HG02759 (cell line): ENCODE results near the gene CSNK1G3.
A peak's percentile ranks its signal among the peaks of the same experiment; 100 is the strongest.

Source experiments
- ATAC-seq: cut with Tn5 transposase; IDR thresholded peaks from one replicate; pipeline ENCODE4 v1.9.1; 2021; ENCODE audit warnings: mild to moderate bottlenecking, moderate library complexity; ENCODE audit not compliant: unreplicated experiment

Gene CSNK1G3

DNA sequence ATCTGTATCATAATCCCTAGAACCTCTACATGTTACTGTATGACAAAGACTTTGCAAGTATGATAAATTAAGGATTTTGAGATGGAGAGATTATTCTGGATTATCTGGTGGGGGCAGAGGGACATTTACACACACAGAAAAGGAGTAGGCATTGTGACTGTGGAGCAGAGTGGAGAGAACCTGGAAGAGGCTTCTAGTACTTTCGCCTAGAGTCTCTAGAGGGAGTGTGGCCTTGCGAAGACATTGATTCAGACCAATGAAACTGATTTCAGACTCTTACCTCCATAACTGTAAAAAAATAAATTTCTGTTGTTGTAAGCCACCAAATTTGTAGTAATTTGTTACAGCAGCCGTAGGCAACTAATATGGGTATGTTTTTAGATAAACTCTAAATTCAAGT, 45.9 kb downstream of the CSNK1G3 start:
- no peak for ATAC-seq

DNA sequence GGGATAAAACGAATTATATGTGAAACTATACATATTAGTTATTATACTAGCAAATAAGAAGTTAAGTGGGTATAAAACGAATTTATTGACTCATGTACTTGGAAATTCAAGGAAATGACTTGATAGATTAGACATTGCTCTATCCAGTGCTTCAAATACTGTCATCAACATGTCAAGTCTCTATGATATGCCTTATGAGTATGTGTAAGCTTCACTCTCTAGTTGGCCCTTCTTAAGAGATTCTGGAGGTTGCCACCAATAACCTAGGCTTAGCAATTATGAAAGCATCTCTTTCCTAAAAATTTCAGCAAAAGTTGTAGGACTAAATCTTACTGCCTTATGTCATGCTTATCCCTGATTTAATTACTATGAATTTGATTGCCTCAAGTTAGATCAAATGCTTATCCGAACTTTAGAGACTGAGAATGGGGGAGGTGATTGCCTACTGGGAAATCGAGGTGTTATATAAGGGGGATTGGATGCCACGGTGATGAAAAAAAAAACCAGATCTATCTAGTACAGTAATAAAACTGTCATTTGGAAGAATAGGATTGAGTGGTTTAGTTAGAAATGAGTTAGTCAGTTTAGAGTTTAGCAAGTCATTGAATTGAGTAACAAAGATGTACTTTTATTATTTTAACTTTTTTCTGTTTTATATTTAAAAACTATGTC, 46.9 kb downstream of the CSNK1G3 start:
- no peak for ATAC-seq

GRCh38 chr5:123559434-123559775, 47.4 kb downstream of the CSNK1G3 start:
- ATAC-seq = no peak

GRCh38 chr5:123561230-123561629, 49.3 kb downstream of the CSNK1G3 start:
- ATAC-seq = no peak

DNA sequence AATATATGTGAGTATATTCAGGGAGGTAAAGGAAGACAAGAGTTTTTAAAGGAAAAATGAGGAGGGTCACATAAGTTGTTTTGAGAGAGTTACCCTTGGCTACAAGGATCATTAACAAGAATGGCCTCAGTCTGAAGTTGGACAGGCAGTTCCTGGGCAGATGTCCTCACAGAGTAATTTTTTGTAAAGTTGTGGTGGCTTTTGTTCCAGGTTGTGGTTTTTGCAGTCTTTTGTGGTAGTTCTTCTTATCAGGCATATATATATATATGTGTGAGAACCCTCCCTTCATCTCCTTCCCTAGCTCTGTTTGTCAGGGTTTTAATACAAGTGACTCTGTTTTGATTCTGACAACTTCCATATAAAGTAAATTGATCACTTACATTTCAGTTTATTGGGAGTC, 60.0 kb downstream of the CSNK1G3 start:
- ATAC-seq = peak; percentile 42

DNA sequence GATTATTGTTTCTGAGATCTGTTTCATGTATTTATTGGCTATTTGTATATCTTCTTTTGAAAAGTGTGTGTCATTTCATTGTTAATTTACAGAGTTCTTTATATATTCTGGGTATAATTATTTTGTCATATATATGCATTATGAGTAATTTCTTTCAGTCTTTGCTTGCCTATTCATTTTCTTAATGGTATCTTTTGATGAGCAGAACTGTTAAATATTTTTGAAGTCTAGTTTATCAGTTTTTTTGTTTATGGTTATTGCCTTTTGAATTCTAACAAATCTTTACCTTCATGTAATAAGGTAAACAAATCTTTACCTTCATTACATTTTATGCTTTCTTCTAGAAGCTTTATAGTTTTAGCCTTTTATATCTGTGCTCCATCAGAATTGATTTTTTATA, 66.4 kb downstream of the CSNK1G3 start:
- no peak for ATAC-seq

DNA sequence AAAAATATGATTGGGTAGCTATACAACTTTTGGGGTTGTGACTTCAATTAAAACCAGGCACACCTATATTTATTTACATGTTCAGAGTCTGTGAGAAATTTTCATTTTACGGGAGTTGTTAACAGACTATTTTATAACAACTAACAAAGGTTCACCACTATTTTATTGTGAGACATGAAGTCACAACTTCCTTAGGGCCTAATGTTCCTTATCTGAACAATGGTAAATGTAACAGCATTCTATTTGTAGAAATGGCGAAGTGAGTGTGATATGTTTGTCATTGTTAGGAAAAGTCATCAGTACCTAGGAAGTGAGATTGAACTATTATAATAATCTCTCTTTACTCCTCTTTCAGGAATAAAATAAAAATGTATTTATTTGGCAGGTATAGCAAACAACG, 67.4 kb downstream of the CSNK1G3 start:
- no peak for ATAC-seq

DNA sequence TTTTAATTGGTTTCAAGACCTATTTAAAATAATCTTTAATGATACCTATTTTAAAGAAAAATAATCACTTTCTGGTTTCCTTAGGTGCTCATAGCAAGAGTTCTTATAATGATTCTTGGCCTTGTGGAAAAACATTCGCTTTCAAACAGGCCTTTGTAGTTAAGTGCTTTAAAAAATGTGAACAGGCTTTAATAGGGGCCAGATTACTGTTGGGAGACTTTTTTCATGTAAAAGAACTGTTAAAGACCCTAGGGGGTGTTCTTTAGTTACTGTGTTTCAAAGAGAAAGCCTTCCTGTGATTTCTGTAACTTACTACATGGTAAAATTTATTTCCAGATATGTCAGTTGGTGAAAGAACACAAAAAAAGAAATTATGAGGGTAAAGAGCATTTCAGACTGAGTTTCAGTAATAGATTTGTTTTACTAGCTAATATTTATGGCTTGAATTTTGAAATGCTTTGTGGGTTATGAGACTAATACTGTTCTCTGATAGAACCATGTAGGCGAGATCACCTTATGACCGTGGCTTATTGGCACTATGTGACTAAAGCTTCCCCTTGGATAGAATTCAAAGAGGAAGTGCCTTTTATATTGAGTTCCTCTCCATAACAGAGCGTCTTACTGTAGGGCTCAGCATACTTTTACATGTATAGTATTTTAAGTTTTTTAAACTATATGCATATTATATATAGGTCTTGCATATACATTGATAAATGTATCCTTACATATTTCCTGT, 70.7 kb downstream of the CSNK1G3 start:
- peak; percentile 59 for ATAC-seq

- ATAC-seq = no peak
Measured at GRCh38 chr5:123585871-123586270, 73.9 kb downstream of the CSNK1G3 start.

- no peak for ATAC-seq
Measured at GRCh38 chr5:123594434-123594833, 82.5 kb downstream of the CSNK1G3 start.

DNA sequence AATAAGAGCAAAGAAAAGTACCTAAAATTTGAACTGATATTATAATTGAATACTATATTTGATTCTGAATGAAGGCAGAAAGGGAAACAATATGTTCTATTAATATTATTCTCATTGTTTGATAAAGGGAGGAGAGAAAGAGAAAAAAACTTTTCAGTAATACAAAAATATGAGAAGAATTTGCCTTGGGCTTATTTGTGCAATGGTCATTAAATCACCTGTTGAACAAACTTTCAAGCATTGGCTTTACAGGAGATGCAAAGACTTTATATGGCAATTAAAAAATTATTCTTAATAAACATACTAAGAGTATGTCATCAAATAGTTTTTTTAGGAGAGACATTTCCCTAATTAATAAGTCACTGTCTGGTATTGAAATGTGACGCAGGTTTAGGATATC, 85.0 kb downstream of the CSNK1G3 start:
- no peak for ATAC-seq

GRCh38 chr5:123598028-123598689, 86.2 kb downstream of the CSNK1G3 start:
- peak; percentile 63 for ATAC-seq

- ATAC-seq = no peak
Measured at GRCh38 chr5:123599171-123599570, 87.2 kb downstream of the CSNK1G3 start.

GRCh38 chr5:123601610-123602009, 89.6 kb downstream of the CSNK1G3 start:
- no peak for ATAC-seq

DNA sequence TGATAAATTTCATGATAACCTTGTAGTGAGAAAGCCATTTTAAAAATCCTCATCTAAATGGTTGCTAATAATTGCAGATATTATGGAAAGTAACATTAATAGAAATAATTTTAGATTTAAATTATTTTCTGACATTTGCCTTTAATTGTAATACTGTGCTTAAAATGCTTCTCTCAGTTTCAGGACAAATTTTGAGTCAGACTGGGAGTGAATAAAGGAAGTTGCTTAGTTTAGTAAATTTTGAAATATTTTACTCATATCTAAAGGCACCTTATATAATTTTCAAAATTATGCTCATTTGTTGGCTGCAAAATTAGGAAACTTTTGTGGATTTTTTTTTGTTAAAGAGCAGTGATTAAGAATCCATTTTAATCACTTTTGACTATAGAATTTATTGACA, 93.8 kb downstream of the CSNK1G3 start:
- ATAC-seq = peak; percentile 63

DNA sequence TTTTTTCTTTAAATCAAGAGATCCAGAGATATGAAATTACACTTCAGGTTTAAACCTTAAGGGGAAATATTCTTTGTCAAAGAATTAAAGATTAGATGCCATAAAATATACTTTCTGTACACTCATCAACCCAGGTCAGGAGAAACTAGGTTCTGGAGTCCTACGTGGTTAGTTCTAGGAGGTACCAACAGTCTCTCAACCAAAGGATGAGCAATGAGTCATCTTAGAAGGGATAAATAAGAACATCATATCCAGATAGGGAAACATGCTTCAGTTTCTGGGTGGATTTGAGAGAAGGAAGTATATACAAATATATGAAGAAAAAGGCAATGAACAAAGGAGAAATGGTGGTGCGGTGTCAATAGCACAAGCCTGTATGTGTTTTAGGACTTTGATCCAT, 98.2 kb downstream of the CSNK1G3 start:
- no peak for ATAC-seq

- ATAC-seq = peak; percentile 53
Measured at GRCh38 chr5:123610665-123611405, 98.9 kb downstream of the CSNK1G3 start.

GRCh38 chr5:123611406-123611709, 99.4 kb downstream of the CSNK1G3 start:
- no peak for ATAC-seq

DNA sequence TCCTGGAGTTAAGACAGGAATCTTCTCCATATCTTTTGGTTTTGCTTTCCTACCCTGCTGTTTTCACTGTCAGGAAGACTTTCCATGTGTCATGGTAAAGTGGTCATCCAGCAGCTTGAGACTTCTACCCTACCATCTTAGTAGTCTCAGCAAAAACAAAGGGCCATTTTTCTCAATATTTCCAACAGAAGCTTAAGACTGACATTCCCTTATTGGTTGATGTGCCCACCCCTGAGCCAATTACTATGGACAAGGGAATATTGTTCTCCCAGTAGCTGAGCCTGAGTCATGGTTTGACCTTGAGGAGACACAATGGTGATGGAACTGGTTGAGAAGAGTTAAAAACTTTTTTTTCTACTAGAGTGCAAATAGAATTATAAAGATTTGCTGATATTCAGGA, 105.6 kb downstream of the CSNK1G3 start:
- ATAC-seq = no peak

DNA sequence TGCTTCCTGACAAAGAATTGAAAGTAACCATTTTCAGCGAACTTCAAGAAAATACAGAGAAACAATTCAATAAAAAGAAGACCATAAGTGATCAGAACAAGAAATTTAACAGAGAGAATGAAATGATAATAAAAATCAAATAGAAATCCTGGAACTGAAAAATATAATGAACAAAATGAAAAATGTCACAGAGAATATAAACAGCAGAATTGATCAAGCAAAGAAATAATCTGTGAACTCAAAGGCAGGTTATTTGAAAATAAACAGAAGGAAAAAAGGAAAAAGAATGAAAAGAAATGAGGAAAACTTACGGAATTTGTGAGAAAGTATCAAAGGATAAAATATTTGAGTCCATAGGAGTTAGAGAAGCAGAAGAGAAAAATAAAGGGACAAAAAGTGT, 114.1 kb downstream of the CSNK1G3 start:
- ATAC-seq = no peak

DNA sequence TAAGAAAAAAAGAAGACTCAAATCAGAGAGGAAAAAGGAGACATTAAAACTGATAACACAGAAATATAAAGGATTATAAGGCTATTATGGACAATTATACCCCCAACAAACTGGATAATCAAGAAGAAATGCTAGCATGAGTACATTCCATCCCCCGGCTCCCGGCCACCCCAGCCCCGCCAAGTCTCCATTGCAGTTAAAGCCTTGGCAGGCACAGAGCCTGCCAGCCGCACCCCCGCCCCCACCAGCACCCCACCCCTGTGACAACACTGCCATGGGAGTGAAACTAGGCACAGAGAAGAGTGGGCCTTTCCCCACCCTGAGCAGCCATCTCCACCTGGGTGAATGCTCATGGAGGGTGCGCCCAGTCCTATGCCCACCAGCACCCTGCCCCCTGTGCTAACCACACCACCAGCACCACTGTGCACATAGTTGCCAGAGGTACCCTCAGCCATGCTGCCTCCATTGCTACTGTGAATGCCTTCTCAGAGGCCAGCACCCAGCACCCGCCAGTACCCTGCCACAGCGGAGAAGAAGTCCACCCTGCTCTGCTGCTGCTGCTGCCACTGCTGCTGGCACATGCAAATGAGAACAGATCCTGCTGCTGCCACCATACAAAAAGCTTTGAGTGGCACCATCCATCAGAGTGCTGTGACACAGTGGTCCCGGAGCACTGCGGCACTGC, 117.0 kb downstream of the CSNK1G3 start:
- no peak for ATAC-seq
